IPS-NIHi11 (cell line): Measurements from ENCODE around the gene EFCAB8.
"Not testable (repeated sequence)": the region's sequence is repeated elsewhere in the genome, so short reads cannot be mapped to it uniquely, and the experiment has no call there.

ENCODE experiments used
- DNase-seq: peaks from one replicate; pipeline ENCODE4 v3.0.0; 2012; ENCODE audit warnings: mixed read lengths, low spot score

Gene EFCAB8

GRCh38 chr20:32841174-32841573, 17.5 kb upstream of the EFCAB8 start:
- no peak for DNase-seq

- no peak for DNase-seq
Measured at GRCh38 chr20:32841632-32842031, 17.1 kb upstream of the EFCAB8 start.

- DNase-seq, result no peak
Measured at GRCh38 chr20:32842688-32843524, 15.8 kb upstream of the EFCAB8 start.

GRCh38 chr20:32845786-32846185, 12.9 kb upstream of the EFCAB8 start:
- no peak for DNase-seq

- no peak for DNase-seq
Measured at GRCh38 chr20:32846852-32847251, 11.9 kb upstream of the EFCAB8 start.

- DNase-seq, result no peak
Measured at GRCh38 chr20:32847964-32848363, 10.8 kb upstream of the EFCAB8 start.

GRCh38 chr20:32848846-32849245, 9.9 kb upstream of the EFCAB8 start:
- DNase-seq, result no peak

- no peak for DNase-seq
Measured at GRCh38 chr20:32849577-32849976, 9.1 kb upstream of the EFCAB8 start.

GRCh38 chr20:32855387-32855786, 3.3 kb upstream of the EFCAB8 start:
- no peak for DNase-seq

GRCh38 chr20:32858189-32858588, 534 bp upstream of the EFCAB8 start:
- DNase-seq, result peak; percentile 53

- no peak for DNase-seq
Measured at GRCh38 chr20:32861446-32861845, 2.7 kb downstream of the EFCAB8 start.

- no peak for DNase-seq
Measured at GRCh38 chr20:32869562-32869961, 10.8 kb downstream of the EFCAB8 start.

- DNase-seq, result not testable (repeated sequence)
Measured at GRCh38 chr20:32870526-32870925, 11.8 kb downstream of the EFCAB8 start.

GRCh38 chr20:32870985-32871384, 12.3 kb downstream of the EFCAB8 start:
- DNase-seq, result no peak

- no peak for DNase-seq
Measured at GRCh38 chr20:32871627-32872160, 13.0 kb downstream of the EFCAB8 start.

GRCh38 chr20:32872266-32872665, 13.5 kb downstream of the EFCAB8 start:
- no peak for DNase-seq

- DNase-seq, result no peak
Measured at GRCh38 chr20:32875673-32876072, 16.9 kb downstream of the EFCAB8 start.

GRCh38 chr20:32877507-32877906, 18.8 kb downstream of the EFCAB8 start:
- peak; percentile 46 for DNase-seq

- DNase-seq, result no peak
Measured at GRCh38 chr20:32878820-32879219, 20.1 kb downstream of the EFCAB8 start.

- no peak for DNase-seq
Measured at GRCh38 chr20:32879538-32879937, 20.8 kb downstream of the EFCAB8 start.

- no peak for DNase-seq
Measured at GRCh38 chr20:32880635-32881034, 21.9 kb downstream of the EFCAB8 start.

GRCh38 chr20:32883081-32883480, 24.4 kb downstream of the EFCAB8 start:
- DNase-seq, result no peak

GRCh38 chr20:32885185-32885584, 26.5 kb downstream of the EFCAB8 start:
- no peak for DNase-seq

- DNase-seq, result no peak
Measured at GRCh38 chr20:32885952-32886351, 27.2 kb downstream of the EFCAB8 start.
